ENCODE results near the gene MCM10.
A peak's percentile ranks its signal among the peaks of the same experiment; 100 is the strongest.
"Not testable (repeated sequence)": the region's sequence is repeated elsewhere in the genome, so short reads cannot be mapped to it uniquely, and the experiment has no call there.

Gene MCM10

DNA sequence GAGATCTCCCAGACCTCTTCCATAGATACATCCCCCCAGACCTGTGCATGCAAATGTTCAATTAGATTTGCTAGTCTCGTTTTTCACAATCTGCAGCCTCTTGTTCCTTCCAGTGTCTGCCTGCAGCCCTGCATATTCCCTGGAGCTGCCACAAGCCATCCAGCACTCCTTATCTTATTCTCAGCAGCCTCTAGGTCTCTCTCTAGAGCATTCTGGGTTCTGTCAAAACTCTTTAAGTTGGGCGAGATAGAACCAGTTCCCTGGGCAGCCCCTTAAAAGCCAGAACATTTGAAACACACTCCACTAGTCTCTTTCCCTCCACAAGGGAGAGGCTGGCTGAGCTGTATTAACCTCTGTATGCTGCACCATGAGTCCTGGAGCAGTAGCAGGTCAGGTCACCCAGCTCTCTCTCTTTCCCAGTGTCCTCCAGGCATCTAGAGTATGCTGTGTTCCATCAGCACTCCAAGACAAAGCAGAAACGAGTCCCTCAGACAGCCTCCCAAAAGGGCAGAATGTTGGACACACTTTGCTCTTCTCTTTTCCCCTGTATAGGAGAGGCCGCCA lies 20.6 kb upstream of the MCM10 start:
- Histone ChIP-seq H3K27ac (ENCODE audit: low read length) (no peak overlapping the region), H3K36me3 (ENCODE audit: control insufficient read depth in 1 of 2, insufficient read depth in 2 of 2, low read length in 2 of 2) (peaks cover 34 to 39% of the 10 kb centered on the region in 2 donors), H3K4me1 (ENCODE audit: control insufficient read depth in 1 of 2, insufficient read depth in 2 of 2, low read length in 2 of 2) (no peaks in the 10 kb centered on the region), H3K27me3 (ENCODE audit: low read depth, low read length) (no peaks in the 10 kb centered on the region), H3K4me3 (ENCODE audit: low read depth in 1 of 2, low read length in 2 of 2) (no peak overlapping the region), H3K9me3 (ENCODE audit: control insufficient read depth in 1 of 2, low read length in 2 of 2) (no peaks in the 10 kb centered on the region)

- Histone ChIP-seq H3K9me3 (ENCODE audit: control insufficient read depth in 1 of 2, low read length in 2 of 2) (peaks cover 0 to 3% of the 10 kb centered on the region in 2 donors), H3K4me1 (ENCODE audit: control insufficient read depth in 1 of 2, insufficient read depth in 2 of 2, low read length in 2 of 2) (no peaks in the 10 kb centered on the region), H3K36me3 (ENCODE audit: control insufficient read depth in 1 of 2, insufficient read depth in 2 of 2, low read length in 2 of 2) (peaks cover 15 to 24% of the 10 kb centered on the region in 2 donors), H3K4me3 (ENCODE audit: low read depth in 1 of 2, low read length in 2 of 2) (no peak overlapping the region), H3K27me3 (ENCODE audit: low read depth, low read length) (no peaks in the 10 kb centered on the region), H3K27ac (ENCODE audit: low read length) (no peak overlapping the region)
These were observed 17.6 kb upstream of the MCM10 start for GRCh38 chr10:13143766-13144165.

- Histone ChIP-seq H3K36me3 (ENCODE audit: control insufficient read depth in 1 of 2, insufficient read depth in 2 of 2, low read length in 2 of 2) (peaks cover 15 to 20% of the 10 kb centered on the region in 2 donors), H3K27me3 (ENCODE audit: low read depth, low read length) (no peaks in the 10 kb centered on the region), H3K9me3 (ENCODE audit: control insufficient read depth in 1 of 2, low read length in 2 of 2) (peaks cover 0 to 3% of the 10 kb centered on the region in 2 donors), H3K4me3 (ENCODE audit: low read depth in 1 of 2, low read length in 2 of 2) (no peak overlapping the region), H3K4me1 (ENCODE audit: control insufficient read depth in 1 of 2, insufficient read depth in 2 of 2, low read length in 2 of 2) (no peaks in the 10 kb centered on the region), H3K27ac (ENCODE audit: low read length) (no peak overlapping the region)
These were observed 16.5 kb upstream of the MCM10 start for GRCh38 chr10:13144814-13145213.

DNA sequence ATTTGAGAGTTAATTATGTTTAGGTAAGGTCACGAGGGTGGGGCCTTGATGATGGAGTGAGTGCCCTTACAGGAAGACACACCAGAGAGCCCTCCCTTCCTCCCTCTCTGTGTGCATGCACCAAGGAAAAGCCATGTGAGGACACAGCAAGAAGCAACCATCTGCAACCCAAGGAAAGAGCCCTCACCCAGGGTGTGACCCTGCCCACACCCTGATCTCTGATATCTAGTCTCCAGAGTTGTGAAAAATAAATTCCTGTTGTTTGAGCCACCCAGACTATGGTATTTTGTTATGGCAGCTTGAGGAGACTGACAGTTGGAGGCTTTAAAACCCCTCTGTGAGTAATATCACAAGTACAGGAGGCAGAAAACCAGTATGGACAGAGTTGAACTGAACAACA lies 15.0 kb upstream of the MCM10 start:
- H3K27ac ChIP-seq (ENCODE audit: low read length): no peak overlapping the region
- H3K4me1 ChIP-seq (ENCODE audit: control insufficient read depth in 1 of 2, insufficient read depth in 2 of 2, low read length in 2 of 2): no peaks in the 10 kb centered on the region
- no peaks in the 10 kb centered on the region for H3K27me3 ChIP-seq (ENCODE audit: low read depth, low read length)
- H3K4me3 ChIP-seq (ENCODE audit: low read depth in 1 of 2, low read length in 2 of 2): no peak overlapping the region
- peaks cover 4 to 9% of the 10 kb centered on the region in 2 donors for H3K36me3 ChIP-seq (ENCODE audit: control insufficient read depth in 1 of 2, insufficient read depth in 2 of 2, low read length in 2 of 2)
- H3K9me3 ChIP-seq (ENCODE audit: control insufficient read depth in 1 of 2, low read length in 2 of 2): peaks cover 0 to 3% of the 10 kb centered on the region in 2 donors

- H3K4me1 ChIP-seq (ENCODE audit: control insufficient read depth in 1 of 2, insufficient read depth in 2 of 2, low read length in 2 of 2): no peaks in the 10 kb centered on the region
- H3K9me3 ChIP-seq (ENCODE audit: control insufficient read depth in 1 of 2, low read length in 2 of 2): peaks cover 0 to 3% of the 10 kb centered on the region in 2 donors
- no peak overlapping the region for H3K4me3 ChIP-seq (ENCODE audit: low read depth in 1 of 2, low read length in 2 of 2)
- peaks cover 0 to 6% of the 10 kb centered on the region in 2 donors for H3K36me3 ChIP-seq (ENCODE audit: control insufficient read depth in 1 of 2, insufficient read depth in 2 of 2, low read length in 2 of 2)
- H3K27ac ChIP-seq (ENCODE audit: low read length): no peak overlapping the region
- H3K27me3 ChIP-seq (ENCODE audit: low read depth, low read length): no peaks in the 10 kb centered on the region
These were observed 14.2 kb upstream of the MCM10 start for GRCh38 chr10:13147161-13147560.

DNA sequence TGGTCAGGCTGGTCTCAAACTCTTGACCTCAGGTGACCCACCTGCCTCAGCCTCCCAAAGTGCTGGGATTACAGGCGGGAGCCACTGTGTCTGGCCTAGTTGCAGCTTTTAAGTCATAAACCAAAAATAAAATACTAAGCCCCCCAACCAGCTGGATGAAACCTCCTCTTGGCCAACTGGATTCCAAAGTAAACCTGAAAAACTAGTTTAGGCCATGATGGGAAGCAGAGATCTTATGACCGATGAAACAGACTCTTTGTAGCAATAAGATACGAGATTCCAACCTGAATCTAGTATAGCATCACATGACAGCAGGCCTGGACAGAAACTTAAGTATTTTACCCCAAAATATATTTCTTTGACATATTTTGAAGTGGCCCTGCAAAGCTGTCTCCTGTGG lies 9.1 kb upstream of the MCM10 start:
- H3K27ac ChIP-seq (ENCODE audit: low read length): no peak overlapping the region
- no peaks in the 10 kb centered on the region for H3K9me3 ChIP-seq (ENCODE audit: control insufficient read depth in 1 of 2, low read length in 2 of 2)
- no peaks in the 10 kb centered on the region for H3K4me1 ChIP-seq (ENCODE audit: control insufficient read depth in 1 of 2, insufficient read depth in 2 of 2, low read length in 2 of 2)
- H3K27me3 ChIP-seq (ENCODE audit: low read depth, low read length): no peaks in the 10 kb centered on the region
- H3K4me3 ChIP-seq (ENCODE audit: low read depth in 1 of 2, low read length in 2 of 2): no peak overlapping the region
- no peaks in the 10 kb centered on the region for H3K36me3 ChIP-seq (ENCODE audit: control insufficient read depth in 1 of 2, insufficient read depth in 2 of 2, low read length in 2 of 2)

GRCh38 chr10:13155860-13156259 lies 5.5 kb upstream of the MCM10 start:
- not testable (repeated sequence) for H3K4me3 ChIP-seq (ENCODE audit: low read depth in 1 of 2, low read length in 2 of 2); H3K9me3 ChIP-seq (ENCODE audit: control insufficient read depth in 1 of 2, low read length in 2 of 2); H3K4me1 ChIP-seq (ENCODE audit: control insufficient read depth in 1 of 2, insufficient read depth in 2 of 2, low read length in 2 of 2); H3K27ac ChIP-seq (ENCODE audit: low read length); H3K27me3 ChIP-seq (ENCODE audit: low read depth, low read length); H3K36me3 ChIP-seq (ENCODE audit: control insufficient read depth in 1 of 2, insufficient read depth in 2 of 2, low read length in 2 of 2)

DNA sequence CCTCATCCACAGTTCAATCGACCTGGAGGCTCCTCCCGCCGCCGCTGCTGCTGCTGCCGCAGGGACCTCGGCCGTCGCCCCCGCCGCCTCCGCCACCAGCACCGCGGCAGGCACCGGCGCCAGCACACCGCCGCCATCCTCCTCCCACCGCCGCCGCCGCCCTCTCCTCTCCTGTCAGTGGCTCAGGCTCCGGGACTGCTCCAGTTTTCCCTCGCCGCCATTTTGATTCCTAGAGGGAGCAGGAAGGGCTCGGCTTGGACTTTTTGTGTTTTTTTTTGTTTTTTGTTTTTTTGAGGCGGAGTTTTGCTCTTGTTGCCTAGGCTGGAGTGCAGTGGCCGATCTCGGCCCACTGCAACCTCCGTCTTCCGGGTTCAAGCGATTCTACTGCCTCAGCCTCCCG lies 3.0 kb upstream of the MCM10 start:
- H3K4me3 ChIP-seq (ENCODE audit: low read depth in 1 of 2, low read length in 2 of 2): peak overlapping the region; percentile 21 to 50
- H3K4me1 ChIP-seq (ENCODE audit: control insufficient read depth in 1 of 2, insufficient read depth in 2 of 2, low read length in 2 of 2): peaks cover 0 to 4% of the 10 kb centered on the region in 2 donors
- no peaks in the 10 kb centered on the region for H3K36me3 ChIP-seq (ENCODE audit: control insufficient read depth in 1 of 2, insufficient read depth in 2 of 2, low read length in 2 of 2)
- H3K9me3 ChIP-seq (ENCODE audit: control insufficient read depth in 1 of 2, low read length in 2 of 2): no peaks in the 10 kb centered on the region
- H3K27me3 ChIP-seq (ENCODE audit: low read depth, low read length): no peaks in the 10 kb centered on the region
- H3K27ac ChIP-seq (ENCODE audit: low read length): no peak overlapping the region

GRCh38 chr10:13161857-13162271 lies 506 bp downstream of the MCM10 start:
- Histone ChIP-seq H3K27ac (ENCODE audit: low read length) (no peak overlapping the region), H3K4me1 (ENCODE audit: control insufficient read depth in 1 of 2, insufficient read depth in 2 of 2, low read length in 2 of 2) (peaks cover 0 to 4% of the 10 kb centered on the region in 2 donors), H3K36me3 (ENCODE audit: control insufficient read depth in 1 of 2, insufficient read depth in 2 of 2, low read length in 2 of 2) (no peaks in the 10 kb centered on the region), H3K9me3 (ENCODE audit: control insufficient read depth in 1 of 2, low read length in 2 of 2) (no peaks in the 10 kb centered on the region), H3K27me3 (ENCODE audit: low read depth, low read length) (no peaks in the 10 kb centered on the region), H3K4me3 (ENCODE audit: low read depth in 1 of 2, low read length in 2 of 2) (peak overlapping the region; percentile 58 to 65)

GRCh38 chr10:13163859-13164258 lies 2.5 kb downstream of the MCM10 start:
- H3K9me3 ChIP-seq (ENCODE audit: control insufficient read depth in 1 of 2, low read length in 2 of 2): no peaks in the 10 kb centered on the region
- H3K36me3 ChIP-seq (ENCODE audit: control insufficient read depth in 1 of 2, insufficient read depth in 2 of 2, low read length in 2 of 2): no peaks in the 10 kb centered on the region
- H3K4me1 ChIP-seq (ENCODE audit: control insufficient read depth in 1 of 2, insufficient read depth in 2 of 2, low read length in 2 of 2): peaks cover 0 to 4% of the 10 kb centered on the region in 2 donors
- H3K27ac ChIP-seq (ENCODE audit: low read length): no peak overlapping the region
- no peak overlapping the region for H3K4me3 ChIP-seq (ENCODE audit: low read depth in 1 of 2, low read length in 2 of 2)
- no peaks in the 10 kb centered on the region for H3K27me3 ChIP-seq (ENCODE audit: low read depth, low read length)

- H3K36me3 ChIP-seq (ENCODE audit: control insufficient read depth in 1 of 2, insufficient read depth in 2 of 2, low read length in 2 of 2): no peaks in the 10 kb centered on the region
- no peaks in the 10 kb centered on the region for H3K27me3 ChIP-seq (ENCODE audit: low read depth, low read length)
- H3K27ac ChIP-seq (ENCODE audit: low read length): no peak overlapping the region
- H3K4me1 ChIP-seq (ENCODE audit: control insufficient read depth in 1 of 2, insufficient read depth in 2 of 2, low read length in 2 of 2): peaks cover 0 to 4% of the 10 kb centered on the region in 2 donors
- no peaks in the 10 kb centered on the region for H3K9me3 ChIP-seq (ENCODE audit: control insufficient read depth in 1 of 2, low read length in 2 of 2)
- no peak overlapping the region for H3K4me3 ChIP-seq (ENCODE audit: low read depth in 1 of 2, low read length in 2 of 2)
These were observed 3.8 kb downstream of the MCM10 start for GRCh38 chr10:13165177-13165576.

GRCh38 chr10:13167568-13167967 lies 6.2 kb downstream of the MCM10 start:
- H3K36me3 ChIP-seq (ENCODE audit: control insufficient read depth in 1 of 2, insufficient read depth in 2 of 2, low read length in 2 of 2): no peaks in the 10 kb centered on the region
- H3K27ac ChIP-seq (ENCODE audit: low read length): no peak overlapping the region
- no peak overlapping the region for H3K4me3 ChIP-seq (ENCODE audit: low read depth in 1 of 2, low read length in 2 of 2)
- no peaks in the 10 kb centered on the region for H3K27me3 ChIP-seq (ENCODE audit: low read depth, low read length)
- H3K9me3 ChIP-seq (ENCODE audit: control insufficient read depth in 1 of 2, low read length in 2 of 2): no peaks in the 10 kb centered on the region
- no peaks in the 10 kb centered on the region for H3K4me1 ChIP-seq (ENCODE audit: control insufficient read depth in 1 of 2, insufficient read depth in 2 of 2, low read length in 2 of 2)

Data from muscle layer of duodenum (tissue), 2 donors.